Memory B cell (primary cell): ENCODE data around the gene RNF26.
A peak's percentile ranks its signal among the peaks of the same experiment; 100 is the strongest.

Source experiments
- ATAC-seq: fragments of 150-1000 bp; cut with Tn5 transposase; 2 replicates; pipeline ENCODE4 v1.10.0; 2021; ENCODE audit warnings: low read depth, mild to moderate bottlenecking, moderate library complexity
- DNase-seq, 2 donors: peaks; one replicate each; pipeline ENCODE4 v3.0.0; 2022; ENCODE audit warnings: low spot score in 2 of 2
- H3K27ac Mint-ChIP-seq: one replicate; pipeline ENCODE4 v1.8.0; 2022; ENCODE audit warnings: mild to moderate bottlenecking, moderate library complexity, mixed read lengths
- H3K27me3 Mint-ChIP-seq: one replicate; pipeline ENCODE4 v1.8.0; 2022; ENCODE audit warnings: mixed read lengths
- H3K36me3 Mint-ChIP-seq: one replicate; pipeline ENCODE4 v1.8.0; 2022; ENCODE audit warnings: mild to moderate bottlenecking, mixed read lengths
- H3K4me1 Mint-ChIP-seq: one replicate; pipeline ENCODE4 v1.8.0; 2022; ENCODE audit warnings: mixed read lengths
- H3K4me3 Mint-ChIP-seq: one replicate; pipeline ENCODE4 v1.8.0; 2022; ENCODE audit warnings: mild to moderate bottlenecking, moderate library complexity, mixed read lengths
- H3K9me3 Mint-ChIP-seq: one replicate; pipeline ENCODE4 v1.8.0; 2022; ENCODE audit warnings: mixed read lengths

RNF26 gene

GRCh38 chr11:119361941-119362725 is 27.8 kb downstream of the RNF26 start:
- peaks cover 24% of the 10 kb centered on the region for H3K27me3 Mint-ChIP-seq
- no peaks in the 10 kb centered on the region for H3K9me3 Mint-ChIP-seq
- ATAC-seq (no peak), DNase-seq (no peak)
- peak overlapping the region; percentile 14 for H3K4me3 Mint-ChIP-seq
- H3K36me3 Mint-ChIP-seq = peaks cover 2% of the 10 kb centered on the region
- peaks cover 14% of the 10 kb centered on the region for H3K4me1 Mint-ChIP-seq
- H3K27ac Mint-ChIP-seq = no peak overlapping the region

- H3K36me3 Mint-ChIP-seq = peaks cover 2% of the 10 kb centered on the region
- DNase-seq (no peak), ATAC-seq (no peak)
- no peak overlapping the region for H3K27ac Mint-ChIP-seq
- H3K27me3 Mint-ChIP-seq = peaks cover 25% of the 10 kb centered on the region
- H3K4me3 Mint-ChIP-seq = no peak overlapping the region
- H3K9me3 Mint-ChIP-seq = no peaks in the 10 kb centered on the region
- peaks cover 11% of the 10 kb centered on the region for H3K4me1 Mint-ChIP-seq
These were observed 28.4 kb downstream of the RNF26 start for GRCh38 chr11:119362741-119363080.

DNA sequence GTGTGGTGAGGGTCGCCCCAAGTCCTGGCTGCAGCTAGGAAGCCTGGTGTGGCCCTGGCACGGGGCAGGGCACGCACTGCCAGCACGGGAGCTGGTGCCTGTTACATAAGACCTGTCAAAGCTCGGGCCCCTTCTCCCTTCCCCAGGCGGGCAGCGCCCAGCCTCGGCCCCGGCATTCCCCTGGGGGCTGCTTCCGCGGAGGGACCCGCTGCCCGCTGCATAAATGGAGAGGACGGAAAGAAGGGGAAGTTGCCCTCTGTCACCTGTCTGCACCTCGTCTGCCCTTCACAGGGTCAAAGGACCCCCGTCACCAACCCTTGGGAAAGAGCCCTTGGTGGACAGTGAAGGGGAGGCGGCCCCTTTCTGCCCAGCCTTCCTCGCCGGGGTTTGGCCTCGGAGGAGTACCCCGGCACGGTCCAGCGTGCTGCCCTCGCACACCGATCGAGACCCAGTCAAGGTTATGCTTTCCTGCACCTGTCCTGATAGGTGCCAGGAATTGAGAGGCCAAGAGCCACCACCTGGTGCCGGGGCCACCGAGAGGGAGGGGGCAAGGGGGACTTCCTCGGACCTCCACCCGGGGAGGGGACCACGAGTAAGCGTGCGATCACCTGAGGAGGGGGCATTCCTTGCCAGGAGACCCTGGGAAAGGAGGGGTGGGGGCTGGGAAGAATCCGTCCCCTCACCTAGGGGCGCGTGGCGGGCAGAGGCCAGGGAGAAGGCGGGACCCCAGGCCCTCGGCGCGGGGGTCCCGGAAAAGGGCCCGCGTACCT is 28.9 kb downstream of the RNF26 start:
- Mint-ChIP-seq H3K4me3 (peak overlapping the region; percentile 61), H3K4me1 (peaks cover 11% of the 10 kb centered on the region), H3K9me3 (no peaks in the 10 kb centered on the region), H3K27me3 (peaks cover 25% of the 10 kb centered on the region), H3K27ac (no peak overlapping the region), H3K36me3 (peaks cover 2% of the 10 kb centered on the region)
- DNase-seq (no peak), ATAC-seq (no peak)

DNA sequence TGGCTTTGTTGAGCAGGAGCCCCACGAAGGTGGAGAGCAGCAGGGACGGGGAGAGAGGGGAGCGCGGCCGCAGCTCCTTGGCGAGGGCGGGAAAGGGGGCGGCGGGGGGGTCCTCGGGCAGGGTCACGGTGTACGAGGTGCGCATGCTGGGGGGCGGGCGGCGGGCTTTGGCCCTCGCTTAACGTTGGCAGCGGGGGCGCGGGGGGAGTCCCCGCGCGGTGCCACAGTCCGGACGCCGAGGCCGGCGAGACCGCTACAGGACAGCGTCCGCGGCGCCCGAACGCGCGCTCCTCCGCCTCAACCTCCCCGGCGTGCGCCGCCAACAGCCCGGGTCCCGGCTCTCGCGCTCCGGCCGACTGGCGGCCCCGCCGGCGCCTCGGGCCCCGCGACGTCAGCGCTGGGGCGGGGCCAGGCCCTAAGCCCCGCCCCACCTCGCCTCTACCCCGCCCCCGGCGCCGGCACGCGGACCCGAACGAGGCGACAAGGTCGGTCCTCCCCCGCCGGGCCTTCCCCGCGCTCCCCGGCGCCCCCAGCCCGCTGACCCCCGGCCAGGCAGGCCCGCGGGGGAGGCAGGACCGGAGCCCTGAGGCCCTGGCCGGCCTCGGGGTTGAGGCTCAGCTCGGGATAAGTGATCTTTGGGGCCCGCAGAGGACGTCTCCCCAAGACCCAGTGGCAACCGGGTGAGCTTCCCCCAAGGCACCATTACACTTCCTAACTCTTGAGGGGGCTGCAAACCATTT is 29.7 kb downstream of the RNF26 start:
- no peak for DNase-seq

GRCh38 chr11:119365071-119365591 is 30.8 kb downstream of the RNF26 start:
- Mint-ChIP-seq H3K4me1 (peaks cover 6% of the 10 kb centered on the region), H3K4me3 (peak overlapping the region; percentile 86), H3K9me3 (no peaks in the 10 kb centered on the region), H3K27me3 (peaks cover 32% of the 10 kb centered on the region), H3K27ac (no peak overlapping the region), H3K36me3 (peaks cover 2% of the 10 kb centered on the region)
- DNase-seq = no peak
- ATAC-seq = no peak

More for the DNA sequence above, 29.7 kb downstream of the RNF26 start:
- Mint-ChIP-seq H3K9me3 (no peaks in the 10 kb centered on the region), H3K4me1 (peaks cover 11% of the 10 kb centered on the region), H3K36me3 (peaks cover 2% of the 10 kb centered on the region), H3K4me3 (peak overlapping the region; percentile 86), H3K27me3 (peaks cover 28% of the 10 kb centered on the region), H3K27ac (no peak overlapping the region)
- peak; percentile 79 for ATAC-seq

DNA sequence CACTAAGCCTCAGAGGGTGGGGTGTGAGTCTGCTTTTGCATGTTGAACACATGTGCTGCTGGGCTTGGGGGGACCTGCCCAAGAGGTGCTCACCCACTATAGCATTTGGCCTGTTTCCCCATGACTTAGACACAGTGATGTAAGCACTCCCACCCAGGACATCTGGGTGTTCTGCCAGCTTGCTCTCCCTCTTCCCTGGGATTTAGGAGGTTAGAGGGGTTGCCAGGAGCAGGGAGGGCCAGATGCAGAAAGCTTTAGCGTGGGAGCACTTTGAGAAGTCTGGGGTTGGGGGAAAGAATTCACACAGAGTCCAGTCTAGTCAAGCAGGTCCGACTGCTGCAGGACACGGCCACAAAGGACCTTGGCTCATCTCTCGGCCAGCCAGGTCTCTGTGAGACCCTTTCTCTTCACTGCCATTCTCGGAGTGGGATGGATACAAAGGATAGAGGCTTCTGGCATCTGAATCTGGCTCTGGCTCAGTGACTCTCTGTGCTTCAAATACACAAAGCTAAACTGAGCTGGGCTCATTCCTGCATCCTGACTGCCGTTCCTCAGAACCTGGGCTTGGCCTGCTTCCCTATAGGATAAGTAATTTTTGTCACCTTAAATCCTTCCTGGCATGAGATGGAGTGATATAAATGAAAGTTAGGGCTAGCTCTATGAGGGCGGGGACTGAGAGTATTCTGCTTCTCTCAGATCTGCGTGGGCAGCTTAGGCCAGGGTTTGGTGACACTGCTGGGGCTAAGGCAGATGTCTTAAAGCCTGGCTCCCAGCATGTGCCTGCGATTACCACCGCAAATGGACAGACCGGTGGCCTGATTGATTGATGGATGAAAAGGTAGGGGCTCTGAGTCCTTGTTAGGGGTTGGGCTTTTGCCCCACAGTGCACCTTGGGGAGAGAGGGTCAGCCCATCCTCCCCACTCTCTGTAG is 32.6 kb downstream of the RNF26 start:
- Mint-ChIP-seq H3K9me3 (no peaks in the 10 kb centered on the region), H3K4me3 (no peak overlapping the region), H3K36me3 (peaks cover 2% of the 10 kb centered on the region), H3K27ac (no peak overlapping the region), H3K4me1 (peaks cover 6% of the 10 kb centered on the region), H3K27me3 (peaks cover 34% of the 10 kb centered on the region)
- DNase-seq (no peak), ATAC-seq (no peak)

GRCh38 chr11:119367661-119368120 is 33.4 kb downstream of the RNF26 start:
- Mint-ChIP-seq H3K27me3 (peaks cover 32% of the 10 kb centered on the region), H3K4me1 (peaks cover 6% of the 10 kb centered on the region), H3K36me3 (peaks cover 2% of the 10 kb centered on the region), H3K9me3 (no peaks in the 10 kb centered on the region), H3K4me3 (no peak overlapping the region), H3K27ac (no peak overlapping the region)
- DNase-seq = no peak
- ATAC-seq = no peak

- Mint-ChIP-seq H3K36me3 (peaks cover 2% of the 10 kb centered on the region), H3K27me3 (peaks cover 30% of the 10 kb centered on the region), H3K27ac (no peak overlapping the region), H3K4me1 (peaks cover 4% of the 10 kb centered on the region), H3K4me3 (no peak overlapping the region), H3K9me3 (no peaks in the 10 kb centered on the region)
- no peak for ATAC-seq
- no peak for DNase-seq
These were observed 34.1 kb downstream of the RNF26 start for GRCh38 chr11:119368121-119369034.

- no peak overlapping the region for H3K27ac Mint-ChIP-seq
- H3K27me3 Mint-ChIP-seq = peaks cover 31% of the 10 kb centered on the region
- H3K4me1 Mint-ChIP-seq = peaks cover 3% of the 10 kb centered on the region
- no peak overlapping the region for H3K4me3 Mint-ChIP-seq
- peaks cover 2% of the 10 kb centered on the region for H3K36me3 Mint-ChIP-seq
- no peaks in the 10 kb centered on the region for H3K9me3 Mint-ChIP-seq
- ATAC-seq = no peak
- DNase-seq = no peak
These were observed 35.0 kb downstream of the RNF26 start for GRCh38 chr11:119369132-119369925.

DNA sequence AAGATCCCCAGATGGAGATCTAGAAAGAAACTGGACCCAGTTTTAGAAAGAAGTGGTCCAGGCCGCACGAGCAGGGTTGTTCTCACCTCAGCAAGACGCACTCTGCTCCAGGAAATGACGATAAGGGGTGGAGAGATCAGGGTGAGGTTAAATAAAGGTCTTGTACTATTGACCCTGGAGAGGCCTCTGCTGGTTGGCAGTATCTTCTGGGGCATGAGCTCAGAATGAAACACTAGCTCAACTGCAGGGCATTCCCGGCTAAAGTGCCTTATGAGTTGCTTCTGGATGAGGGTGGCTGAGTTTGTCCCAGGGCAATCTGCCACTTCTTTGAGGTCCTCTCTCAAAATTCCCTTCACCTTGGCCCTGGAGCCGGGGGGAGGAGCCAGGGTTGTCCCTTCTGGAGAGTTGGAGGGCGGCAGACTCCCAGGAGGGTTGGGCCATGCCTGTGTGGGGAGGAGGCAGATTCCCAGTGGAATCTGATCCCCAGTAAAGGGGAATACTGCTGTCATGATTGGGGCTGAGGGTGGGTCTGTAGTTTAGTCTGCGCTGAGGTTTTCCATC is 36.2 kb downstream of the RNF26 start:
- H3K27me3 Mint-ChIP-seq = peaks cover 24% of the 10 kb centered on the region
- H3K27ac Mint-ChIP-seq = no peak overlapping the region
- ATAC-seq (peak; percentile 61), DNase-seq (no peak)
- H3K36me3 Mint-ChIP-seq = no peaks in the 10 kb centered on the region
- no peak overlapping the region for H3K4me3 Mint-ChIP-seq
- H3K9me3 Mint-ChIP-seq = no peaks in the 10 kb centered on the region
- no peaks in the 10 kb centered on the region for H3K4me1 Mint-ChIP-seq

DNA sequence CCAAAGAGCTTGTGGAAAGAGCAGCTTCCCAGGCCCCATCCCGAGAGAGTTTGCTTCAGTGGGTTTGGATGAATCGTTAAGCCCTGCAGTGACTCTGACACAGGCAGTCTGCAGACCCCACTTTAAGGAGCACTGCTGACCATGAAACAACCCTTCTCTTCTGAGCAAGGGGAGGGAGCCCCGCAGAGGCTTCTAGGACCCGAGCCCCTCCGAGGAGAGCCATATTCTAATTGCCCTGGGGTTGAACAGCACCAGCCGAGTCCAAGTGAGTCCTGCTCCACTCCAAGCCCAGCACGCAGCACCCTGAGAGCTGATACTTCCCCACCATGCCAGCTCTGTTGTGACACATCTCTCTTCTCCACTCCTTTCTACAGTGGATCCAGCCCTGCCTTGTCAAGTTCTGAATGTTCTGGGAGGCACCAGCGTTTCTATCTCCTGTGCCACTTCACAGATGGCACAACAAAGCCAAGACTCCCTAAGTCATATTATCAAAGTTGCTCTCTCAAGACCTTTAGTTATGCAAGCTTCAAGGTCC is 36.8 kb downstream of the RNF26 start:
- Mint-ChIP-seq H3K9me3 (no peaks in the 10 kb centered on the region), H3K27me3 (peaks cover 23% of the 10 kb centered on the region), H3K27ac (no peak overlapping the region), H3K36me3 (no peaks in the 10 kb centered on the region), H3K4me1 (no peaks in the 10 kb centered on the region), H3K4me3 (no peak overlapping the region)
- ATAC-seq (no peak), DNase-seq (no peak)
